NCI-H748 (cell line): ENCODE data around the gene THOP1.

Source experiments
- DNase-seq: peaks from one replicate; lab custom pipeline; 2025; ENCODE audit not compliant: unreplicated experiment; lab: John Stamatoyannopoulos, UW

Gene THOP1

GRCh38 chr19:2802826-2803225 is 17.5 kb downstream of the THOP1 start:
- no peak for DNase-seq

GRCh38 chr19:2803486-2804155 is 18.3 kb downstream of the THOP1 start:
- DNase-seq = no peak

DNA sequence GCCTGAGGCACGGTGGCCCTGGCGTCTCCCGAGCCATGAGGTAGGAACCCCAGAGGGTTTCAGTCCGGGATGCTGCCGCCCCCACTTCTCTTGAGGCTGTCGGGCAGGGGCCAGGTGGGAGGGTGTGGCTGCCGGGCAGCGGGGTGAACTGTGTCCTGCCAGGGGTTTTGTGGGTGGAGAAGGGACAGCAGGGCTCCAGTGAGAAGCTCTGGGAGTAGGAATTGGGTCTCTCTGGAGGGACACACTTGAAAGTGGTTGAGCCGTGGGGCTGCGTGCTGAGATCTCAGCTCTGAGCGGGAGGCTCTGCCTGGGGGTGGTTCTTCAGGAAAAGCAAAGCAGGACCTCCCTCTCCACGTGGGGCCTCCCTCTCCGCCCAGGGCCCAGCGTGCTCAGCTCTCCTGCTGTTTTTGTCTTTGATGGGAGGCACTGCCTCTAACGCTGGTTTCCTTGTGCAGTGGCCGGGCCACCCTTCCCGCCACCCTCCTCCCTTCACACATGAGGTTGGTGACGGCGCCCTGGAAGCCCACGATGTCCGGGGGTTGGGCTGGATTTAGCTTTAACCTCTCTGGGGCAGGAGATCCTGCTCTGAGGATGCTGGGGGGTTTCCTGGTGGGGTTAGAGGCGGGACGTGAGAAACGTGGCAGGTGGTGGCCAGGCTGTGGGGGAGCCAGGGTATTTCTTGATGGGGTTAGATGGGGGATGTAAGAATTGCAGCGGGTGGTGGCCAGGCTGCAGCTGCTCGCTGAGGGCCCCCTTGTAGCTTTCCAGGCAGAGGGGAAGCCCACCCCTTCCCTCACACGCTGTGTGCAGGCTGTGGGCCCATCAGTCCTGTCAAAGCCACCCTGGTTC is 19.1 kb downstream of the THOP1 start:
- DNase-seq = no peak

GRCh38 chr19:2805261-2805900 is 20.1 kb downstream of the THOP1 start:
- no peak for DNase-seq

GRCh38 chr19:2805991-2806649 is 20.8 kb downstream of the THOP1 start:
- DNase-seq = no peak

- no peak for DNase-seq
Measured at GRCh38 chr19:2806736-2807378, 21.6 kb downstream of the THOP1 start.

GRCh38 chr19:2807379-2808128 is 22.3 kb downstream of the THOP1 start:
- no peak for DNase-seq

DNA sequence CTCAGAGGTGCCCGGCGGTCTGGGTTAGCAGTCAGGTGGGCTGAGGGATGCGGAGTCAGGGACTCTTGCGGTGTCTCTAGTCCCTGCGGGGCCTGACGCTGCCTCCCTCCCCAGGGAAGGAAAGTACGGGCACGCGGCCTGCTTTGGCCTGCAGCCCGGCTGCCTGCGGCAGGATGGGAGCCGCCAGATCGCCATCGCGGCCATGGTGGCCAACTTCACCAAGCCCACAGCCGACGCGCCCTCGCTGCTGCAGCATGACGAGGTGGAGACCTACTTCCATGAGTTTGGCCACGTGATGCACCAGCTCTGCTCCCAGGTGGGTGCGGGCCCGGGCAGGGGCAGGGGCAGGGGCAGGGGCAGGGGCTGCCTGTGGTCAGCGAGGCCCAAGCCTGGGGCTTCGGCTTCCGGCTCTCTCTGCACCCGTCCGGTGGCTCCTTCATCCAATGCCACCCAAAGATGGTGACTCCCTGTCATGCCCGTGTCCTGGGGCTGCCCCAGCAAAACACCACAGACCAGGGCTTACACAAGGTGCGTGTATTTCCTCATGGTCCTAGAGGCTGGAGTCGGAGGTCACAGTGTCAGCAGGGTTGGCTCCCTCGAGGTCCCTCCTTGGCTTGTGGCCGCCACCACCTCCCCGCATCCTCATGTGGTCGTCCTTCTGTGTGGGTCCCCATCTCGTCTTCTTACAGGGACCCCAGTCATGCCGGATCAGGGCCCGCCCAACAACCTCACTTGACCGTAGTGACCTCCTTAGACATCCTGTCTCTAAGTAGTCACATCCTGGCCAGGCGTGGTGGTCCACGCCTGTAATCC is 23.0 kb downstream of the THOP1 start:
- no peak for DNase-seq

DNA sequence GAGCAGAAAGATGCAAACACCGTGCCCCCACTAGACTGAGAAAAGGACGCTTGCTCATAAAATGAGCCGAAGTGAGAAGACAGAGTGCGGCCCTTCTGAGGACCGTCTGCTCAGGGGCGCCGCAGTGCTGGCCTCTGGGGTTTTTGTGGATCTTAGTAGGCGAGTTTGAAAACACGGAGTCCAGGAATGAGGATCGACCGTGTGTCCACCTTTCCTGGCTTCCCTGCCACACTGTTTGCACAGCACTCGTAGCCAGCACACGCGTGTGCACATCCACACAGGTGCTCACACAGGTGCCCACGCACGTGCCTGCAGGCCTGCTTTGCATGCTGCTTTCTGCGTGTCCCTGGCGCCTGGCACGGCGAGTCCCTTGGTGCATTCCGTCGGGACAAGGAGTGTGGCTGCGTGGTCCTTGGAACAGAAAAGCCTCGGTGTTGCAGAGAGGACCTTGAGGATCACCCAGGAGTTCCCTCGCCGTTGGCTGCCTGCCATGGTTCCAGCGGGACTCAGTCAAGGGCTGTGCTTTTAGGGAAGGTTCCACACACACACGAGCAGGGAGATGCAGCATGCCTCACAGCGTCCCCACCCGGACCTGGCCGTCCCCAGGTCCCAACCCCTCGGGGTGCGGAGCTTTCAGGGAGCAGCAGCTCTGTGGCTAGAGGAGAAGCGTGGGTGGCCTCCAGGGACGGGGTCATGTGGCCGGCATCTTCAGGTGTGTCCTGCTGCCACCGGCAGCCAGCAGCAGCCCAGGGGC is 24.3 kb downstream of the THOP1 start:
- DNase-seq = no peak

- no peak for DNase-seq
Measured at GRCh38 chr19:2810141-2811091, 25.1 kb downstream of the THOP1 start.

DNA sequence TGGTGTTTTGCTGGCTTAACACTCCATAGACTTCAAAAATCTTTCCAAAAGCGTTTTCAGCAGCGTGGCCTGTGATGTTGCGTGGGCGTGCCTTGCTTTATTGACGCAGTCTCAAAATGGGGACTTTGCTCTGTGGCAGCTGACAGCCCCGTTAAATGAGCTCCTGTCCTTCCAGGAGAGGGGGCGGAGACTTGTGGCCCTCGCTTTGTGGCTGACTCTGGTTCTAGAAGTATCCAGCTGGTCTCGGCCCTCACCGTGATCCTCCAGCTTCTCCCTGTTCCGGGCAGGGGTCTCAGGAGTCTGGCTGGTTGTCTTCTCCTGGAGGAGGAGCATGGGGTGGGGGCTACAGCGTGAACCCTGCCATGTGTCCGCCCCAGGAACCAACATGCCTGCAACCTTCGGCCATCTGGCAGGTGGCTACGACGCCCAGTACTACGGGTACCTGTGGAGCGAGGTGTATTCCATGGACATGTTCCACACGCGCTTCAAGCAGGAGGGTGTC is 26.0 kb downstream of the THOP1 start:
- DNase-seq = no peak

DNA sequence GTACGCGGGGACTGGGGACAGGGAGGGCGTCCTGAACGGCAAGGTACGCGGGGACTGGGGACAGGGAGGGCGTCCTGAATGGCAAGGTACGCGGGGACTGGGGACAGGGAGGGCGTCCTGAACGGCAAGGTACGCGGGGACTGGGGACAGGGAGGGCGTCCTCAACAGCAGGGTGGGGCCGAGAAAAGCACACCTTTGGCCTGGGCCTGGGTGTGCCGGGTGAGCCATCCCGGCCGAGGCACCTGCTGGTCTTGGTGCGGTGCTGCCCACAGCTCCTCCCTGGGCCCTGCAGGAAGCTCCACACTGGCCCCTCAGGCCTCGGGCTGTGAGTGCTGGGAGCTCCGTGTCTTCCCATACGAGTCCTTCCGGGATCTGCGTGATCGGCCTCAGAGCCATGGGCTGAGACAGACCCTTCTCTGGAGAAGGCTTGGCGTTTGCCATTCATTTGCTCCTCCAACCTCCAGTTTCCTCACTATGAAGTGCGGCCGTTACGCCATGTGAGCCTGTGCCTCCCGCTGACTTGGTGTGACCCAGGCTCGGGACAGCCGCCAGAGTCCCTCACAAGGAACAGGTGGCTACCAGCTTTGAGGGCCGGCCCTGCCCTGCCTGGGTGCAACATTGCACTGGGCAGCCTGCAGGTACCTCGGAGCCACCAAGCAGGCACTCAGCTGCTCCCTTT is 26.6 kb downstream of the THOP1 start:
- DNase-seq = no peak

DNA sequence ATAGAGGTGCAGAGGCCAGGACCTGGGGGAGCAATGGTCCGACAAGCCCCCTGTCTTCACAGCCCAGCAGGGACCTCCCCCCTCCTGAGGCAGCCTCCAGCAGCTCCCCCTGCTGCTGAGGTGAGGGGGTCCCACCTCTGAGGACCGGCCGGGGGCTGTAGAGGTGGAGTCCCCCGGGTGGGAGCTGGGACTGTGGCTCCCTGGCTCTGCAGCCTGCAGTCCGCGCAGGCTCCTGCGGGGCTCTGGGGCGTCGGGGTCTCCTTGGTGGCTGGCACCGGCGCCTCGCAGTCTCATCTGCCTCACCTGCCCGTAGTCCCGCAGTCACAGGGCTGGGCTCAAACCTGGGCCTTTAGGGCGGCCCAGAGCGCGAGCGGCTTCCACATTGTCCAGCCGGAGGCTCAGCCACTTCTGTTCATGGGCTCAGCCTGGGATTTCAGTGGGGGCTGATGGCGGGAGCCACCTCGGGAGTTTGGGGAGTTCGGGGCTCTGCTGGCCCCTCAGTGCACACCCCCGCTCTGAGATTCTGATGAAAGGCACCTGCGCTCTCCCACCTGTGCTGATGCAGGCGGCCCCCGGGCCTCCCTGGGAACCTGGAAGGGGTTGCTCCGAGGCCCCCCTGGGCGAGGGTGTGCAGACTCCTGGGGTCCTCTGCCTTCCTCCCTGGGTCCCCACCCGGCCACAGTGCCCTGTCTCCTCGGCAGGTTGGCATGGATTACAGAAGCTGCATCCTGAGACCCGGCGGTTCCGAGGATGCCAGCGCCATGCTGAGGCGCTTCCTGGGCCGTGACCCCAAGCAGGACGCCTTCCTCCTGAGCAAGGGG is 27.3 kb downstream of the THOP1 start:
- DNase-seq = no peak

GRCh38 chr19:2813235-2814160 is 28.2 kb downstream of the THOP1 start:
- no peak for DNase-seq

DNA sequence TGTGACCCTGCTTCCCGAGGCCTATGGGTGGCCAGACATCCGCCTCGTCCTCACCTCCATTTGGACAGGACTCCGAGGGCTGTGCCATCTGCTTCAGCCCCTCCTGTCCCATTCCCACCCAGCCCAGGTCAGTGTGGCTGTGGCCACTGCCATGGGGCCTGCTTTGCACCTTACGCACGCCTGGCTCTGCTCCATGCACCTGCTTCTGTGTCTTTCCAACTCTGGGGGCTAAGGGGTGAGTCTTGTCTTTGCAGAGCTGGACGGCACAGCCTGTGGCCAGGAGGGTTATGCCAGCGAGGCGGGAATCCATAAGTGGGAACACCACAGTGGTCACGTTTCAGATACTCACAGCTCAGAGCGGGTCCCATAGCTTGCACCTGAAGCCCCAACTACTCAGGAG is 29.1 kb downstream of the THOP1 start:
- DNase-seq = no peak
